ENCODE results near the gene LBX1. TPM values are rescaled to one million over a fixed set of nuclear protein-coding genes. Genes with fewer than 3 reads are reported as not detected.

Gene LBX1
- total RNA-seq, 2 experiments from 2014 or later: not detected

DNA sequence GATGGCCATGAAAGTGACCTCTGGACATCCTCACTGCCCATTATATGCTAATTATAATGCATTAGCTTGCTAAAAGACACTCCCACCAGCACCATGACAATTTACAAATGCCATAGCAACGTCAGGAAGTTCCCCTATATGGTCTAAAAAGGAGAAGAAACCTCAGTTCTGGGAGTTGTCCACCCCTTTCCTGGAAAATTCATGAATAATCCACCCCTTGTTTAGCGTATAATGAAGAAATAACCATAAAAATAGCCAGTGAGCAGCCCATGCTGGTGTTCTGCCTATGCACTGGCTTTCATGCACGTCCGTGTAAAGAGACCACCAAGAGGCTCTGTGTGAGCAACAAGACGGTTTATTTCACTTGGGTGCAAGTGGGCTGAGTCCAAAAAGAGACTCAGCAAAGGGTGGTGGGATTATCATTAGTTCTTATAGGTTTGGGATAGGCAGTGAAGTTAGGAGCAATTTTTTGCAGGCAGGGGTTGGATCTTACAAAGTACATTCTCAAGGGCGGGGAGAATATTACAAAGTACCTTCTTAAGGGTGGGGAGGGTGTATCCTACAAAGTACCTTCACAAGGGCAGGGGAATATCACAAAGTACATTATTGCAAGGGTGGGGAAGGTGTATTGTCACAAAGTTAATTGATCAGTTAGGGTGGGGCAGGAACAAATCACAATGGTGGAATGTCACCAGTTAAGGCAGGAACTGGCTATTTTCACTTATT lies 45.6 kb downstream of the LBX1 start:
- peaks cover 20% of the 10 kb centered on the region for H3K27me3 Mint-ChIP-seq
- H3K9me3 ChIP-seq (ENCODE audit: control insufficient read depth in 1 of 2, insufficient read depth in 1 of 2, low read length in 2 of 2): no peaks in the 10 kb centered on the region
- TF ChIP-seq CTCF (IDR thresholded peaks at IDR 0.05): no peak
- POLR2A ChIA-PET: no interaction called here
- H3K4me3 ChIP-seq (ENCODE audit: low read length): no peak overlapping the region
- no peaks in the 10 kb centered on the region for H3K4me1 ChIP-seq (ENCODE audit: insufficient read depth, low read length)
- H3K27ac ChIP-seq (ENCODE audit: low read depth in 1 of 2, low read length in 2 of 2): no peak overlapping the region
- peaks cover 8 to 17% of the 10 kb centered on the region in 2 experiments for H3K27me3 ChIP-seq (ENCODE audit: control insufficient read depth in 1 of 2, insufficient read depth in 2 of 2, low read length in 2 of 2)
- no peaks in the 10 kb centered on the region for H3K9me3 Mint-ChIP-seq
- intact Hi-C loops (cut with DNase I, micrococcal nuclease): no loop called here
- H3K36me3 ChIP-seq (ENCODE audit: insufficient read depth, low read length): no peaks in the 10 kb centered on the region
- no peak overlapping the region for H3K27ac Mint-ChIP-seq
- H3K36me3 Mint-ChIP-seq (ENCODE audit: low read depth): no peaks in the 10 kb centered on the region
- no peak for ATAC-seq (ENCODE audit: poor library complexity)
- H3K4me3 Mint-ChIP-seq: no peak overlapping the region
- DNase-seq: no peak
- no peaks in the 10 kb centered on the region for H3K4me1 Mint-ChIP-seq (ENCODE audit: low read depth)
- CTCF ChIA-PET: interaction anchor here (1.1 kb wide), 1 partner anchor 41 kb away, joined by 3 read pairs; no protein-coding TSS in a partner anchor

GRCh38 chr10:101182936-101183335 lies 46.3 kb downstream of the LBX1 start:
- Mint-ChIP-seq H3K4me1 (ENCODE audit: low read depth) (no peaks in the 10 kb centered on the region), H3K9me3 (no peaks in the 10 kb centered on the region), H3K27ac (no peak overlapping the region), H3K36me3 (ENCODE audit: low read depth) (no peaks in the 10 kb centered on the region), H3K4me3 (no peak overlapping the region), H3K27me3 (peaks cover 27% of the 10 kb centered on the region)
- DNase-seq (no peak), ATAC-seq (ENCODE audit: poor library complexity) (no peak)
- intact Hi-C loops (cut with DNase I, micrococcal nuclease): no loop called here
- ChIA-PET CTCF (interaction anchor here (1.1 kb wide), 1 partner anchor 41 kb away, joined by 3 read pairs; no protein-coding TSS in a partner anchor), POLR2A (no interaction called here)
- Histone ChIP-seq H3K9me3 (ENCODE audit: control insufficient read depth in 1 of 2, insufficient read depth in 1 of 2, low read length in 2 of 2) (no peaks in the 10 kb centered on the region), H3K27me3 (ENCODE audit: control insufficient read depth in 1 of 2, insufficient read depth in 2 of 2, low read length in 2 of 2) (peaks cover 13 to 17% of the 10 kb centered on the region in 2 experiments), H3K36me3 (ENCODE audit: insufficient read depth, low read length) (no peaks in the 10 kb centered on the region), H3K4me1 (ENCODE audit: insufficient read depth, low read length) (no peaks in the 10 kb centered on the region), H3K4me3 (ENCODE audit: low read length) (no peak overlapping the region), H3K27ac (ENCODE audit: low read depth in 1 of 2, low read length in 2 of 2) (no peak overlapping the region)
- TF ChIP-seq CTCF (IDR thresholded peaks at IDR 0.05): no peak

Other genes starting within 250 kb of the LBX1 start
- gene MRPL43, start 242.0 kb downstream of the LBX1 start, total RNA-seq: 10 to 100 TPM; 28.5 to 31.0 TPM
- gene TWNK, start 241.9 kb downstream of the LBX1 start, total RNA-seq: 1 to 10 TPM; 2.7 to 2.8 TPM
- 1 to 10 TPM; 9.0 to 9.6 TPM for gene LZTS2, start 229.7 kb downstream of the LBX1 start, total RNA-seq
- gene PDZD7, start 198.3 kb downstream of the LBX1 start, total RNA-seq: 1 to 10 TPM; 1.7 to 3.1 TPM
- 10 to 100 TPM; 43.2 to 48.3 TPM for gene SFXN3, start 198.2 kb downstream of the LBX1 start, total RNA-seq
- not detected for gene KAZALD1, start 167.5 kb downstream of the LBX1 start, total RNA-seq
- not detected for gene TLX1, start 98.2 kb downstream of the LBX1 start, total RNA-seq
- 10 to 100 TPM; 13.1 to 13.2 TPM for gene BTRC, start 124.7 kb upstream of the LBX1 start, total RNA-seq

Data from CD4-positive, alpha-beta T cell (primary cell).